ENCODE measurements around the gene TRANK1. TPM values are rescaled to one million over a fixed set of nuclear protein-coding genes. Genes with fewer than 3 reads are reported as not detected.

Gene TRANK1
- total and polyA plus RNA-seq, 2 of the 4 experiments (the other 2 are of a cell fraction), result 7.9 to 12.7 TPM

DNA sequence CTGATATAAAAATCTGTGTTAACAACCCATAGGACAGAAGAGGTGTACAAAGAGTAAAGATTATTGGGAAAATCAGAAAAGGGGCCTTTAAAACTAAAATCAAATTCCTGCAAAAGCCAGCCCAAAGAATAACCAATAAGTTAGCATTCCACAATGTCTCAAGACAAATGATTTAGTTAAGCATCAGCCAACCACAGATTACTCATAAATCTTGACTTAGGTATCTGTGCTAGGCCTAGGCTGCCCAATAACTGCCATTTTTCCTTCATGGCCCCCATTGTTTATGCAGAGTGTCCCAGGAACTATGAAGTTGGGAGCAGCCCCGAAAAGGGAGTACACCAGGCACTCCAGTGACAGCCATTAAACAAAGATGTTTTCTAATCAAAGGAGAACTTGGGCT is 7.4 kb downstream of the TRANK1 start:
- peaks cover 16% of the 10 kb centered on the region for H3K9me1 ChIP-seq (ENCODE audit: insufficient read depth, low read length)
- H2BK120ac ChIP-seq (ENCODE audit: low read depth, low read length), result peak overlapping the region; percentile 16; the same call in 1 of the 2 replicates
- H2BK20ac ChIP-seq (ENCODE audit: low read depth, low read length), result no peak overlapping the region
- in situ Hi-C loops (cut with MboI; ENCODE audit: low sequenced_read_pairs) (no loop called here), intact Hi-C loops (cut with micrococcal nuclease) (no loop called here), dilution Hi-C loops (cut with HindIII; ENCODE audit: low sequenced_read_pairs, unreplicated experiment) (no loop called here)
- H3K4ac ChIP-seq (ENCODE audit: low read depth, low read length), result peak overlapping the region; percentile 31; the same call in 1 of the 2 replicates
- H3K79me1 ChIP-seq (ENCODE audit: low read depth in 1 of 2, low read length in 2 of 2), result peaks cover 5 to 26% of the 10 kb centered on the region in 2 experiments; a peak in 2 of 4 replicates
- no peak overlapping the region for H3K9ac ChIP-seq (ENCODE audit: low read depth, low read length)
- no peak overlapping the region for H4K5ac ChIP-seq (ENCODE audit: low read depth, low read length)
- no peak overlapping the region for H2BK5ac ChIP-seq (ENCODE audit: low read depth, low read length, poor library complexity, severe bottlenecking)
- H3K56ac ChIP-seq (ENCODE audit: extremely low read depth, insufficient read depth, low read length), result no peak overlapping the region
- no peaks in the 10 kb centered on the region for H4K20me1 ChIP-seq (ENCODE audit: insufficient read depth, low read length)
- no peak overlapping the region for H2AK9ac ChIP-seq (replicated peaks; ENCODE audit: low read depth, low read length, poor library complexity)
- no peaks in the 10 kb centered on the region for H3K27me3 ChIP-seq (ENCODE audit: control insufficient read depth, insufficient read depth, low read length)
- no peak overlapping the region for H3K14ac ChIP-seq (replicated peaks; ENCODE audit: low read depth, low read length)
- H3K23ac ChIP-seq (ENCODE audit: low read depth, low read length), result no peak overlapping the region
- 0 out of 3 replicates have a peak overlapping the region, but pooled peaks have one; percentile 10 for H2BK15ac ChIP-seq (ENCODE audit: low read depth, low read length)
- no TSS peak for BruUV-seq (replicated peaks)
- CTCF ChIA-PET, result no interaction called here
- peak overlapping the region; percentile 38 to 56; a peak in 1 of 4 replicates for H4K8ac ChIP-seq (ENCODE audit: low read depth in 2 of 2, low read length in 2 of 2)
- peak overlapping the region; percentile 20; the same call in 1 of the 2 replicates for H3K18ac ChIP-seq (ENCODE audit: low read depth, low read length)
- TF ChIP-seq RCOR1 (IDR thresholded peaks at IDR 0.05; ENCODE audit: insufficient replicate concordance, low read length), result no peak
- no peak for TF ChIP-seq CEBPB (IDR thresholded peaks at IDR 0.05; ENCODE audit: low read depth, low read length)
- DNase-seq, result no peak
- no peak overlapping the region for H3K4me2 ChIP-seq (ENCODE audit: low read depth, low read length)
- no peaks in the 10 kb centered on the region for H3K36me3 ChIP-seq (ENCODE audit: control insufficient read depth, insufficient read depth, low read length)
- H3K4me1 ChIP-seq (ENCODE audit: control insufficient read depth, insufficient read depth, low read length), result peaks cover 18% of the 10 kb centered on the region
- POLR2A ChIA-PET (ENCODE audit: unreplicated experiment), result no interaction called here
- 0 out of 2 replicates have a peak overlapping the region, but pooled peaks have one; percentile 32 for H4K91ac ChIP-seq (ENCODE audit: insufficient read depth, low read depth, low read length)
- ATAC-seq (ENCODE audit: low read depth), result peak; percentile 19; the same call in 1 of the 2 replicates
- WGBS, 2 experiments (ENCODE audit: extremely low coverage in 2 of 2, insufficient read length in 1 of 2), result no CpG with 5 or more reads among the region's 1 CpG
- H2AFZ ChIP-seq (replicated peaks; ENCODE audit: low read length, poor library complexity), result peak overlapping the region; percentile 45
- H3K4me3 ChIP-seq (ENCODE audit: insufficient read depth, low read depth, low read length), result no peak overlapping the region
- H3K27ac ChIP-seq (ENCODE audit: insufficient read depth, low read length), result no peak overlapping the region
- no peak overlapping the region; the same call in 1 of the 2 replicates for H2AK5ac ChIP-seq (ENCODE audit: low read depth, low read length)
- H3K9me3 ChIP-seq (ENCODE audit: control insufficient read depth, insufficient read depth, low read length), result no peaks in the 10 kb centered on the region

Data from IMR-90 (cell line).